NCI-H1092 (cell line): ENCODE results near the gene IREB2.
"Not testable (repeated sequence)": the region's sequence is repeated elsewhere in the genome, so short reads cannot be mapped to it uniquely, and the experiment has no call there.

Experiments used
- DNase-seq: peaks from one replicate; lab custom pipeline; 2025; lab: John Stamatoyannopoulos, UW

Gene IREB2

GRCh38 chr15:78437762-78438618 lies at the start of gene IREB2:
IREB2 (plus strand) TSS chr15:78438216; CDS start chr15:78438338, 122 bp downstream.
- peak; percentile 94 for DNase-seq

GRCh38 chr15:78388865-78389264 lies 49.2 kb upstream of the IREB2 start:
- no peak for DNase-seq

- DNase-seq, result no peak
These were observed 48.7 kb upstream of the IREB2 start for GRCh38 chr15:78389322-78389721.

- no peak for DNase-seq
These were observed 48.3 kb upstream of the IREB2 start for GRCh38 chr15:78389738-78390137.

- no peak for DNase-seq
These were observed 47.8 kb upstream of the IREB2 start for GRCh38 chr15:78390242-78390641.

GRCh38 chr15:78390826-78391225 lies 47.2 kb upstream of the IREB2 start:
- DNase-seq, result no peak

GRCh38 chr15:78391781-78392180 lies 46.2 kb upstream of the IREB2 start:
- no peak for DNase-seq

GRCh38 chr15:78392430-78392829 lies 45.6 kb upstream of the IREB2 start:
- DNase-seq, result peak; percentile 85

GRCh38 chr15:78393137-78393536 lies 44.9 kb upstream of the IREB2 start:
- DNase-seq, result no peak

- DNase-seq, result no peak
These were observed 44.0 kb upstream of the IREB2 start for GRCh38 chr15:78394026-78394425.

- DNase-seq, result no peak
These were observed 42.9 kb upstream of the IREB2 start for GRCh38 chr15:78394981-78395616.

- DNase-seq, result no peak
These were observed 41.7 kb upstream of the IREB2 start for GRCh38 chr15:78396186-78396814.

GRCh38 chr15:78396976-78397375 lies 41.0 kb upstream of the IREB2 start:
- no peak for DNase-seq

- DNase-seq, result no peak
These were observed 40.6 kb upstream of the IREB2 start for GRCh38 chr15:78397382-78397781.

- DNase-seq, result no peak
These were observed 39.8 kb upstream of the IREB2 start for GRCh38 chr15:78398076-78398825.

- no peak for DNase-seq
These were observed 38.9 kb upstream of the IREB2 start for GRCh38 chr15:78399091-78399490.

- DNase-seq, result no peak
These were observed 35.9 kb upstream of the IREB2 start for GRCh38 chr15:78402061-78402610.

GRCh38 chr15:78404125-78404524 lies 33.9 kb upstream of the IREB2 start:
- no peak for DNase-seq

- DNase-seq, result not testable (repeated sequence)
These were observed 33.2 kb upstream of the IREB2 start for GRCh38 chr15:78404796-78405195.

GRCh38 chr15:78405336-78405924 lies 32.6 kb upstream of the IREB2 start:
- DNase-seq, result no peak

GRCh38 chr15:78406016-78406585 lies 31.9 kb upstream of the IREB2 start:
- DNase-seq, result no peak
